Upper lobe of right lung (tissue), 1 donor: Measurements from ENCODE around the gene DNA2. TPM values are rescaled to one million over a fixed set of nuclear protein-coding genes. Genes with fewer than 3 reads are reported as not detected.
"Not testable (repeated sequence)": the region's sequence is repeated elsewhere in the genome, so short reads cannot be mapped to it uniquely, and the experiment has no call there.

ENCODE experiments used
- ATAC-seq: fragments of 200-7000 bp; cut with Tn5 transposase; one replicate; pipeline ENCODE4 v1.9.1; 2020; ENCODE audit warnings: mild to moderate bottlenecking, moderate library complexity
- DNase-seq: peaks from one replicate; pipeline ENCODE4 v3.0.0-alpha.2; 2020
- H3K27ac ChIP-seq: fragments of 200-600 bp; one replicate; pipeline ENCODE4 v1.8.0; 2022
- H3K27me3 ChIP-seq: fragments of 200-600 bp; one replicate; pipeline ENCODE4 v1.8.0; 2022; ENCODE audit warnings: mild to moderate bottlenecking
- H3K36me3 ChIP-seq: fragments of 200-600 bp; one replicate; pipeline ENCODE4 v1.8.0; 2022
- H3K4me1 ChIP-seq: fragments of 200-600 bp; one replicate; pipeline ENCODE4 v1.8.0; 2022
- H3K4me3 ChIP-seq: fragments of 200-600 bp; one replicate; pipeline ENCODE4 v1.8.0; 2022; ENCODE audit warnings: mild to moderate bottlenecking
- H3K9me3 ChIP-seq: fragments of 200-600 bp; one replicate; pipeline ENCODE4 v1.8.0; 2022
- CTCF ChIP-seq: fragments of 200-600 bp; IDR thresholded peaks from one replicate; pipeline ENCODE4 v1.8.0; 2022; ENCODE audit warnings: antibody characterized with exemption
- intact Hi-C: fragments of 100-400 bp; cut with DNase I; formaldehyde crosslinking; loops from one replicate; pipeline ENCODE4 v1.11.0; 2022
- total RNA-seq: library from RNA; stranded (reverse); fragmentation: NEBNext Ultra II Directional; extraction: Animal tissue kit (Norgen Biotek cat#: 25700); gene quantifications from one replicate; pipeline ENCODE4 v1.2.1, GENCODE V29; 2021
- donor health status: DM: no; HTN: yes; CAD: no; lungs with severe emphysema.

Gene DNA2
- total RNA-seq, 1 donor from 2014 or later = 5.2 TPM

- no peak for TF ChIP-seq CTCF
- Histone ChIP-seq H3K27me3 (no peaks in the 10 kb centered on the region), H3K4me3 (no peak overlapping the region), H3K27ac (no peak overlapping the region), H3K9me3 (no peaks in the 10 kb centered on the region), H3K4me1 (no peaks in the 10 kb centered on the region), H3K36me3 (peaks cover 57% of the 10 kb centered on the region)
- ATAC-seq = peak; percentile 60
- no peak for DNase-seq
- intact Hi-C loops = no loop called here
Measured at GRCh38 chr10:68489919-68490318, 18.1 kb upstream of the DNA2 start.

- intact Hi-C loops = no loop called here
Measured at GRCh38 chr10:68474021-68474420, 2.2 kb upstream of the DNA2 start.

GRCh38 chr10:68471063-68471585 is 649 bp downstream of the DNA2 start:
- H3K4me1 ChIP-seq = peaks cover 11% of the 10 kb centered on the region
- H3K36me3 ChIP-seq = no peaks in the 10 kb centered on the region
- no peaks in the 10 kb centered on the region for H3K9me3 ChIP-seq
- no peak for DNase-seq
- intact Hi-C loops = no loop called here
- ATAC-seq = no peak
- no peak overlapping the region for H3K27ac ChIP-seq
- no peaks in the 10 kb centered on the region for H3K27me3 ChIP-seq
- no peak for TF ChIP-seq CTCF
- peak overlapping the region; percentile 77 for H3K4me3 ChIP-seq

More at GRCh38 chr10:68474021-68474420, 2.2 kb upstream of the DNA2 start:
- no peaks in the 10 kb centered on the region for H3K9me3 ChIP-seq
- no peak for ATAC-seq
- H3K36me3 ChIP-seq = no peaks in the 10 kb centered on the region
- no peak overlapping the region for H3K27ac ChIP-seq
- no peak for DNase-seq
- peaks cover 11% of the 10 kb centered on the region for H3K4me1 ChIP-seq
- no peak overlapping the region for H3K4me3 ChIP-seq
- H3K27me3 ChIP-seq = no peaks in the 10 kb centered on the region
- TF ChIP-seq CTCF = no peak

- intact Hi-C loops = no loop called here
- H3K27ac ChIP-seq = no peak overlapping the region
- H3K9me3 ChIP-seq = no peaks in the 10 kb centered on the region
- peaks cover 11% of the 10 kb centered on the region for H3K4me1 ChIP-seq
- ATAC-seq = no peak
- no peak for TF ChIP-seq CTCF
- H3K27me3 ChIP-seq = no peaks in the 10 kb centered on the region
- DNase-seq = no peak
- no peak overlapping the region for H3K4me3 ChIP-seq
- H3K36me3 ChIP-seq = no peaks in the 10 kb centered on the region
Measured at GRCh38 chr10:68470300-68470699, 1.5 kb downstream of the DNA2 start.

- Histone ChIP-seq H3K9me3 (no peaks in the 10 kb centered on the region), H3K4me3 (no peak overlapping the region), H3K4me1 (peaks cover 11% of the 10 kb centered on the region), H3K27ac (no peak overlapping the region), H3K27me3 (no peaks in the 10 kb centered on the region), H3K36me3 (no peaks in the 10 kb centered on the region)
- no peak for ATAC-seq
- no peak for DNase-seq
- no peak for TF ChIP-seq CTCF
- intact Hi-C loops = no loop called here
Measured at GRCh38 chr10:68469838-68470237, 1.9 kb downstream of the DNA2 start.

GRCh38 chr10:68464729-68465128 is 7.0 kb downstream of the DNA2 start:
- ATAC-seq, intact Hi-C loops, DNase-seq, H3K4me3 ChIP-seq, H3K4me1 ChIP-seq, H3K27ac ChIP-seq, H3K27me3 ChIP-seq, H3K36me3 ChIP-seq, H3K9me3 ChIP-seq: not testable (repeated sequence)
